Suppressor macrophage treated with lipopolysaccharide for 1 hour (primary cell): Measurements from ENCODE around the gene MYL7.

Experiments
- DNase-seq, 3 donors: peaks; one replicate each; pipeline ENCODE4 v3.0.0-alpha.2; 2020 to 2022

MYL7 gene

DNA sequence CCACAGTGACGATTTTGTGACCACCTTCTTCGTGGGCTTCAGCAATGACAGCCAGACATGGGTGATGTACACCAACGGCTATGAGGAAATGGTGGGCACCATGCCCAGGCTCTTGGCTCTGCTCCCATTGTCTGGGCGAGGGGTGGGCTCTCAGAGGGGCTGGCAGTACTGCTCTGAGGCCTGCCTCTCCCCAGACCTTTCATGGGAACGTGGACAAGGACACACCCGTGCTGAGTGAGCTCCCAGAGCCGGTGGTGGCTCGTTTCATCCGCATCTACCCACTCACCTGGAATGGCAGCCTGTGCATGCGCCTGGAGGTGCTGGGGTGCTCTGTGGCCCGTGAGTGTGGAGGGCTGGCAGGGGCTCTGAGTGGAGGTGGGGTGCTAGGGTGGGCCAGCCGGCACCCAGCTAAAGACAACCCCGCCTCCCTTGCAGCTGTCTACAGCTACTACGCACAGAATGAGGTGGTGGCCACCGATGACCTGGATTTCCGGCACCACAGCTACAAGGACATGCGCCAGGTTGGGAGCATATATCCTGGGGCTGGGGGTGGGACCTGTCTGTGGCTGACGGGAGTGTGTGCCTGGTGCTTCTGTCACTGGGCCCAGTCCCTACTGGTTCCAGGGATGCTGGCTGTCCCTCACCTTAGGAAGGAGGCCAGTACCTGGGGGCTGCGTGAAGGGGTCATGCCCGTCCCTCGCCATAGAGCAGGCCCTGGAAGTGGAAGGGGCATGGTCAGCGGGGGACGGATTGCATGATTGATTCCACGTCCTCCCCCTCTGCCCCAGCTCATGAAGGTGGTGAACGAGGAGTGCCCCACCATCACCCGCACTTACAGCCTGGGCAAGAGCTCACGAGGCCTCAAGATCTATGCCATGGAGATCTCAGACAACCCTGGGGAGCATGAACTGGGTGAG is 30.2 kb downstream of the MYL7 start:
- no peak for DNase-seq

GRCh38 chr7:44109991-44110390 is 31.1 kb downstream of the MYL7 start:
- DNase-seq: no peak

DNA sequence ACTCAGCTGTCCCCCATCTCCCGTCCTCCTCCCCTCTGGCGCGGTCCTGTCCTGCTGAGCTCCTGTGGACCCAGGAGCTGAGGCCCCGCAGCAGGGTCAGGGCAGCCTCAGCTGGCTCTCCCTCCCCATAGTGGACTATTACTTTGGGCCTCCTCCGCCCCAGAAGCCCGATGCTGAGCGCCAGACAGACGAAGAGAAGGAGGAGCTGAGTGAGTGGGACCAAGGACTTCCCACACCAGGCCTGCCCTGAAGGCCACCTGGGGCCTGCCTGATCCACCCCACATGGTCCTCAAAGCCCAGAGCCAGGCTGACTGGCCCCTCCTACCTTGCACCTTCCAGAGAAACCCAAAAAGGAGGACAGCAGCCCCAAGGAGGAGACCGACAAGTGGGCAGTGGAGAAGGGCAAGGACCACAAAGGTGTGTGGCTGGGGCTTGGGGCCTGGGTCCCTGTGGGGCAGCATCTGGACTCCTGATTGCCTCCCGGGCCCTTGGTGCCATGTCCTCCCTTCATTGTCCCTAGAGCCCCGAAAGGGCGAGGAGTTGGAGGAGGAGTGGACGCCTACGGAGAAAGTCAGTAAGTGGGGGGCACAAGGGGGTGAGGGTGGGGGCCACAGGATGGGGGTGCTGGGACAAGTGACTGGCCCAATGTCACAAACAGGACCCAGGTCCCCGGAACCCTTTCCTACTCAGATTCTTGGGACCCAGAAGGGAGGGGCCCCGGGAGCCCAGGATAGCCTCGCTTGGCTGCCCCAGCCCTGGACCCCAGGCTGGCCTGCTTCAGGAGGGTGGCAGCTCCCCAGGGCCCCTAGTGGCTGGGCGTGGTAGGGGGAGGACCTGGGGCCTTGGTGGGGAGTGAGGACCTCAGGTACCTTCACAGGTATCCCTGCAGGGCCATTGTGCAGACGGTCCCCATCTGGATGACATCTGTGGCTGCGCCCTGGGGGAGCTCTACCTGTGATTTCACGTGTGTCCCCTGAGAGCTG is 32.1 kb downstream of the MYL7 start:
- DNase-seq: no peak

DNA sequence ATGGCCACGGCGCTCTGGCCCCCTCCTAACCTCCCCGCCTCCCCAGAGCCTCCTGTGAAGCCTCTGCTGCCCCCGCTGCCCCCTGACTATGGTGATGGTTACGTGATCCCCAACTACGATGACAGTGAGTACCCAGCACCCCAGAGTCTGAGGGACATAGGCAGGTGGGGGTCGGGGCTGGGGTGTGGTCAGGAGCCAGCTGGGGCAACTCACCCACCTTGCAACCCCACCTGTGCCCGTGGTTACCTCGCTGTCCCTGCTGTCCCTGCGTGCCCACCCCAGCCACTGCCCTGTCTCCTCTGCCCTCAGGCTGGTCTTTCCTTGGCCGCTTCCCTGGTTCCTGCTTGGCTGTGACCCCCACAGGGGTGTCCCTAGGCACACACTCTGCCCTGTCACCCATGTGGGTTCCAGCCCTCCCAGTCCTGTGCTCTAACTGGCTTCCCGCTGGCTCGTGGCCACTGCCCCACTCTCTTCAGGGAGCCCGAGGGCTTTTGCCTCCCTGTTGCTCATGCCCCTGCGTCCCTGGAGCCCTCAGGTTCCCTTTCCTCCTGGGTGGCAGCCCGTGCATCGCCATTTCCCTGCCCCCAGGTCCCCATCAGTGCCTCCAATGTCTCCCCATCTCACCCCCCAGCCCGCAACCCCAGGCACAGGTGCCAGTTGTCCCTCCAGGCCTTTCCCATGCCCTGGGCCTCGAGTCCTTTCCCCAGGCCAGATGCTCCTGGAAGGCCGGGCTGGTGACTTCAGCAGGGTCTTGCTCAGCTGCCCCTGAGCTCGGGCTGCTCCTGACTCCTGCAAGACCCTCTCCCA is 33.0 kb downstream of the MYL7 start:
- no peak for DNase-seq

GRCh38 chr7:44107116-44107960 is 33.8 kb downstream of the MYL7 start:
- DNase-seq: no peak

- no peak for DNase-seq
These were observed 34.6 kb downstream of the MYL7 start for GRCh38 chr7:44106311-44107065.

DNA sequence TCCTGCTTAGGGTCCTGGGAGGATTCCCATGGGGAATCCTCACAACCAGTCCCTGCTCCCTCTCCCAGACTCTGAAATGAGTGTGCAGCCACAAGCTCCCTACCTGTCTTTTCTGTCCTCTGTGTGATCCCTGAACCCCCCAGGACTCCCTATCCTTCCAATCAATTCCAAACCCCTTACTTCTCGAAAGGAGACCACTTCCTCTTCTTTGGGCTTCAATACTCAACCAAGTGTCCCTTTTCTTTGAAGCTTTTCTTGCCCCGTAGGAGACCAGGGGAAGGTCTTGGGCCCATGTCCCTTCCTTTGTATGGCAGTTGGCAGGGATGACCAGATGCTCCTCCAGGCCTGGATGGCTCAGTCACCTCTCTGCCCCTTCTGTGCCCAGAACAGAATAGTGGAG is 35.3 kb downstream of the MYL7 start:
- no peak for DNase-seq

- DNase-seq: no peak
These were observed 36.0 kb downstream of the MYL7 start for GRCh38 chr7:44104860-44105771.

DNA sequence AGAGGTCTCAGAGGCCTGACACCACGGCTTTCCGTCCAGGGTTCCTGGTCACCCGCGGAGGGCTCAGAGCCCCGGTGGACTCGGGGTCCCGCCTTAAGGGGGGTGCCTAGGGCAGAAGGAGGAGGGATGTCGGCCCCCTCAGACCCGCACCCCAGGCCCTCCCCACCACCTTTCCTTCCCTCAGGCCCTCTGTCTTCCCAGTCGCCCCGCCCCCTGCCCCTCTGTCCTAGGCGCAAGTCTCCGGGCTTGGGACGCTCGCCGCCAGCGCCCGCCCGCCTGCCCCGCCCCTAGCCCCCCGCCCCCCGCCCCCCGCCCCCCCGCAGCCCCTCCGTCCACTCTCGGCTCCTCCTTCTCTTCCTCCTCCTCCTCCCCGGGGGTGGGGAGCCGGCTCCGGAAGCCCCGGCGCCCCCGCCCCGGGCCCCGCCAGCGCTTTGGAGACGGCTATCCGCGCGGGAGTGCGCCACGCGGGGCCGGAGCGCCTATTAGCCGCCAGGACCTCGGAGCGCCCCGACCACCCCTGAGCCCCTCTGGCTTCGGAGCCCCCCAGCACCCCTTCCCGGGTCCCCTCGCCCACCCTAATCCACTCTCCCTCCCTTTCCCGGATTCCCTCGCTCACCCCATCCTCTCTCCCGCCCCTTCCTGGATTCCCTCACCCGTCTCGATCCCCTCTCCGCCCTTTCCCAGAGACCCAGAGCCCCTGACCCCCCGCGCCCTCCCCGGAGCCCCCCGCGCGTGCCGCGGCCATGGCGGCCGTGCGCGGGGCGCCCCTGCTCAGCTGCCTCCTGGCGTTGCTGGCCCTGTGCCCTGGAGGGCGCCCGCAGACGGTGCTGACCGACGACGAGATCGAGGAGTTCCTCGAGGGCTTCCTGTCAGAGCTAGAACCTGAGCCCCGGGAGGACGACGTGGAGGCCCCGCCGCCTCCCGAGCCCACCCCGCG is 36.9 kb downstream of the MYL7 start, which contains the start of gene AEBP1:
Gene AEBP1, plus strand, starts transcription at position 423 of the 937 bp plus-strand sequence. Its CDS starts 321 bp downstream, at position 744.
- peak; percentile 18 to 36 (median 24) for DNase-seq

DNA sequence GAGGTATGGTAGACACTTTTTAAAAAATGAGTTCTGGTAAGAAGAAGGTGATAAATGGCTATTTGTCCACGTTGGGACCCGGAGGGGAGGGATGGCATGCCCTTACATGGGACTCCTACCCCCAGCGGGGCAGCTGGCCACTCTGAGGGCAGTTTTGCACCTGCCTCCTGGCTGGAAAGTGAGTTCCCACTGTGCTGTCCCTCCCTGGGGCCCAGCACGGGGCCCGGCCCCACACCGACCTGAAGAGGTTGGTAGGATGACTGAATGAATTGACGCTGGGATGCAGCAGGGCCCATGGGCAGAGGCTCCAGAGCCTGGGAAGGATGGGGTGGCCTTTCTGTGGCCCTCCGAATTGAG is 37.6 kb downstream of the MYL7 start:
- no peak for DNase-seq

GRCh38 chr7:44102846-44103565 is 38.1 kb downstream of the MYL7 start:
- no peak for DNase-seq

GRCh38 chr7:44101966-44102845 is 38.9 kb downstream of the MYL7 start:
- no peak for DNase-seq

GRCh38 chr7:44101303-44101965 is 39.7 kb downstream of the MYL7 start:
- no peak for DNase-seq

- no peak for DNase-seq
These were observed 40.5 kb downstream of the MYL7 start for GRCh38 chr7:44100458-44101302.

GRCh38 chr7:44099669-44100068 is 41.5 kb downstream of the MYL7 start:
- DNase-seq: no peak
